ENCODE measurements around the gene SVIL.

DNA sequence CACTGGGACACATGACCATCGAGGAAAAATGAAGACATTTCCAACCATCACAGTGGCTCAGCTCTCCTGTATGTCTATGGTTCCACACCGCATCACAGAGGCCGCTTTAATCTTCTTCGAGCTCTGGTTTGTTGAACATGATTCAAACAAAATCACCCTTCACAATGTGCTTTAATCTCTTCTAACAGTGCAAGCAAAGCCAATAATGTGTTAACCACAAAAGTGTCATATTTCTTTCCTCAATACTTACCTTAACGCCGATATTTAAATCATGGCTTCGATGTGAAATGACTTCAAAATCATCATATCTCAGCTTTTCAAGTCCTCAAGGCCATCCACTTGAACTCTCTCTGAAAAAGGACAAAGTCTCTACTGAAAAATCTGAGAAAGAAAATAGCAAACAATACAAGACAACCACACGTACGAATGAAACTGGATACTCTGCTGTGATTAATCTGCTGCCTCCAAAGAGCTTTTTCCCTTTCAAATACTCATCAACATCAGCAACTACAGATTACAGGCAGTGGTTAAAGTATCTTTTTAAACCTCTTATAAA lies 23.0 kb upstream of the SVIL start:
- TF ChIP-seq, protein P1, sequence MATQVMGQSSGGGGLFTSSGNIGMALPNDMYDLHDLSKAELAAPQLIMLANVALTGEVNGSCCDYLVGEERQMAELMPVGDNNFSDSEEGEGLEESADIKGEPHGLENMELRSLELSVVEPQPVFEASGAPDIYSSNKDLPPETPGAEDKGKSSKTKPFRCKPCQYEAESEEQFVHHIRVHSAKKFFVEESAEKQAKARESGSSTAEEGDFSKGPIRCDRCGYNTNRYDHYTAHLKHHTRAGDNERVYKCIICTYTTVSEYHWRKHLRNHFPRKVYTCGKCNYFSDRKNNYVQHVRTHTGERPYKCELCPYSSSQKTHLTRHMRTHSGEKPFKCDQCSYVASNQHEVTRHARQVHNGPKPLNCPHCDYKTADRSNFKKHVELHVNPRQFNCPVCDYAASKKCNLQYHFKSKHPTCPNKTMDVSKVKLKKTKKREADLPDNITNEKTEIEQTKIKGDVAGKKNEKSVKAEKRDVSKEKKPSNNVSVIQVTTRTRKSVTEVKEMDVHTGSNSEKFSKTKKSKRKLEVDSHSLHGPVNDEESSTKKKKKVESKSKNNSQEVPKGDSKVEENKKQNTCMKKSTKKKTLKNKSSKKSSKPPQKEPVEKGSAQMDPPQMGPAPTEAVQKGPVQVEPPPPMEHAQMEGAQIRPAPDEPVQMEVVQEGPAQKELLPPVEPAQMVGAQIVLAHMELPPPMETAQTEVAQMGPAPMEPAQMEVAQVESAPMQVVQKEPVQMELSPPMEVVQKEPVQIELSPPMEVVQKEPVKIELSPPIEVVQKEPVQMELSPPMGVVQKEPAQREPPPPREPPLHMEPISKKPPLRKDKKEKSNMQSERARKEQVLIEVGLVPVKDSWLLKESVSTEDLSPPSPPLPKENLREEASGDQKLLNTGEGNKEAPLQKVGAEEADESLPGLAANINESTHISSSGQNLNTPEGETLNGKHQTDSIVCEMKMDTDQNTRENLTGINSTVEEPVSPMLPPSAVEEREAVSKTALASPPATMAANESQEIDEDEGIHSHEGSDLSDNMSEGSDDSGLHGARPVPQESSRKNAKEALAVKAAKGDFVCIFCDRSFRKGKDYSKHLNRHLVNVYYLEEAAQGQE (IDR thresholded peaks at IDR 0.05; ENCODE audit: low read depth): no peak
- TF ChIP-seq EGR1 (IDR thresholded peaks at IDR 0.05) (no peak), TCF12 (IDR thresholded peaks at IDR 0.05; ENCODE audit: low read depth) (no peak), CEBPB (IDR thresholded peaks at IDR 0.05) (no peak), EP300 (IDR thresholded peaks at IDR 0.05; ENCODE audit: borderline replicate concordance) (no peak), ZBTB7A (IDR thresholded peaks at IDR 0.05; ENCODE audit: low read depth) (no peak), YY1 (IDR thresholded peaks at IDR 0.05; ENCODE audit: low read depth) (no peak), FOXM1 (IDR thresholded peaks at IDR 0.05; ENCODE audit: borderline replicate concordance, low read depth) (no peak), RAD21 (IDR thresholded peaks at IDR 0.05; ENCODE audit: low read depth) (no peak), TAF1 (IDR thresholded peaks at IDR 0.05; ENCODE audit: low read depth) (no peak)
- TF ChIP-seq, protein P2, sequence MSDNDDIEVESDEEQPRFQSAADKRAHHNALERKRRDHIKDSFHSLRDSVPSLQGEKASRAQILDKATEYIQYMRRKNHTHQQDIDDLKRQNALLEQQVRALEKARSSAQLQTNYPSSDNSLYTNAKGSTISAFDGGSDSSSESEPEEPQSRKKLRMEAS (IDR thresholded peaks at IDR 0.05): no peak
- TF ChIP-seq, protein P3, sequence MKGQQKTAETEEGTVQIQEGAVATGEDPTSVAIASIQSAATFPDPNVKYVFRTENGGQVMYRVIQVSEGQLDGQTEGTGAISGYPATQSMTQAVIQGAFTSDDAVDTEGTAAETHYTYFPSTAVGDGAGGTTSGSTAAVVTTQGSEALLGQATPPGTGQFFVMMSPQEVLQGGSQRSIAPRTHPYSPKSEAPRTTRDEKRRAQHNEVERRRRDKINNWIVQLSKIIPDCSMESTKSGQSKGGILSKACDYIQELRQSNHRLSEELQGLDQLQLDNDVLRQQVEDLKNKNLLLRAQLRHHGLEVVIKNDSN (IDR thresholded peaks at IDR 0.05): no peak
